ENCODE data around the gene CCNO.

Gene CCNO, protein sequence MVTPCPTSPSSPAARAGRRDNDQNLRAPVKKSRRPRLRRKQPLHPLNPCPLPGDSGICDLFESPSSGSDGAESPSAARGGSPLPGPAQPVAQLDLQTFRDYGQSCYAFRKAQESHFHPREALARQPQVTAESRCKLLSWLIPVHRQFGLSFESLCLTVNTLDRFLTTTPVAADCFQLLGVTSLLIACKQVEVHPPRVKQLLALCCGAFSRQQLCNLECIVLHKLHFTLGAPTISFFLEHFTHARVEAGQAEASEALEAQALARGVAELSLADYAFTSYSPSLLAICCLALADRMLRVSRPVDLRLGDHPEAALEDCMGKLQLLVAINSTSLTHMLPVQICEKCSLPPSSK

DNA sequence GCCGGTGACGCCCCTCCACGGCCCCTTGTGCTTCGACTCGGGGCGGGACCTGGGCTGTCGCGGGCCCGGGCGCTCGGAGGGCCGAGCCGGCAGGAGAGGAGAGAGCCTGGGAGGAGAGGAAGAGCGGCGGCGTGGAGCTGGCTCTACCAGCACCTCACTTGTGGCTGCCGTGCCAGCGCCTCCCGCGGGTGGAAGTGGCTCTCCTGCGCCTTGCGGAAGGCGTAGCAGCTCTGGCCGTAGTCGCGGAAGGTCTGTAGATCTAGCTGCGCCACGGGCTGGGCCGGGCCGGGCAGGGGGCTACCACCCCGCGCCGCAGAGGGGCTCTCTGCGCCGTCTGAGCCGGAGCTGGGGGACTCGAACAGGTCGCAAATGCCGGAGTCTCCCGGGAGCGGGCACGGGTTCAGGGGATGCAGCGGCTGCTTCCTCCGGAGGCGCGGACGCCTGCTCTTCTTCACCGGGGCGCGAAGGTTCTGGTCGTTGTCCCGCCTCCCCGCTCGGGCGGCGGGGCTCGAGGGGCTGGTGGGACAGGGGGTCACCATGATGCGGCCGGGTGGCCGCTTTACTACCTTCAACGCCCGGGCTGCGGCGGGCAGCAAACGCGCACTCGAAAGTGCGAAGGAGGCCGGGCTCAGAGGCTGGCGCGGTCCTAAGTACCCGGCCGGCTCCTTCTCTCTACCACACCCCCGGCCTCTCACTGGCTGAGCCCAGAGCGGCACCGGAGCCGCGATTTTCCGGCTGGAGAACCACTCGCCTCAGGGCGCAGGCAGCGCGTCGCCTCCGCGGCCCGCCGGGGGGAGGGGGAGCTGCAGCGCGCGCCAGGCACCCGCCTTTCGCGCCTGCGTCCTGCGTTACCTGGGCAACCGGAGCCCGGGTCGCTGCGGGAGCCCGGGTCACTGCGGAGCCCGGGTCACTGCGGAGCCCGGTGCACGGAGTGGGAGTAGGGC is at the start of gene CCNO:
CCNO (minus strand) TSS at position 624 of the 944 bp plus-strand sequence; CDS start at position 539, 85 bp downstream.
- in situ Hi-C loops (cut with HindIII; ENCODE audit: low sequenced_read_pairs), result loop anchor here (5.0 kb wide), 1 partner anchor 56 kb away; no protein-coding TSS in a partner anchor
- H3K4me3 ChIP-seq (ENCODE audit: low read depth, low read length), result peak within 1 kb of the TSS; percentile 47
- peak; percentile 34 for DNase-seq (ENCODE audit: low read depth)
- TF ChIP-seq, protein P1, sequence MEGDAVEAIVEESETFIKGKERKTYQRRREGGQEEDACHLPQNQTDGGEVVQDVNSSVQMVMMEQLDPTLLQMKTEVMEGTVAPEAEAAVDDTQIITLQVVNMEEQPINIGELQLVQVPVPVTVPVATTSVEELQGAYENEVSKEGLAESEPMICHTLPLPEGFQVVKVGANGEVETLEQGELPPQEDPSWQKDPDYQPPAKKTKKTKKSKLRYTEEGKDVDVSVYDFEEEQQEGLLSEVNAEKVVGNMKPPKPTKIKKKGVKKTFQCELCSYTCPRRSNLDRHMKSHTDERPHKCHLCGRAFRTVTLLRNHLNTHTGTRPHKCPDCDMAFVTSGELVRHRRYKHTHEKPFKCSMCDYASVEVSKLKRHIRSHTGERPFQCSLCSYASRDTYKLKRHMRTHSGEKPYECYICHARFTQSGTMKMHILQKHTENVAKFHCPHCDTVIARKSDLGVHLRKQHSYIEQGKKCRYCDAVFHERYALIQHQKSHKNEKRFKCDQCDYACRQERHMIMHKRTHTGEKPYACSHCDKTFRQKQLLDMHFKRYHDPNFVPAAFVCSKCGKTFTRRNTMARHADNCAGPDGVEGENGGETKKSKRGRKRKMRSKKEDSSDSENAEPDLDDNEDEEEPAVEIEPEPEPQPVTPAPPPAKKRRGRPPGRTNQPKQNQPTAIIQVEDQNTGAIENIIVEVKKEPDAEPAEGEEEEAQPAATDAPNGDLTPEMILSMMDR (IDR thresholded peaks at IDR 0.05; ENCODE audit: low read depth, low read length, missing control alignments), result peak; percentile 4

DNA sequence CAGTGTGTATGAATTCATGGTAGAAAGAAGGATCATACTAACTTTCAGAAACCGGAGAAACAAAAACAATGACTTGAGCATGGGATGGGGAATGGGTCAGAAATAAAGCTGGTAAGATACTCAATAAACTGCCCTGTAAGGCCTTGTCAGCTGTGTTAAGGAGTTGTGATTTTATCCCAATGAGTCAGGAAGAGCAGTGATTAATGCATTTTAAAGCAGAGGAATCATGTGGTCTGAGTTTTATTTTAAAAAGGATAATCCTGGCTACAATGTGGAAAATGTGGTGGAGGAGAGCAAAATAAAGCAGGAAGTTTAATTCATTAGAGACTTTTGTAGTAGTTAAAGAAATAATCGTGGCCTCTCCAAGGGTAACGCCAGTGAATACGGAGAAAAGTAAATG is 45.4 kb upstream of the CCNO start:
- TF ChIP-seq, protein P1 (IDR thresholded peaks at IDR 0.05; ENCODE audit: low read depth, low read length, missing control alignments), result no peak
- in situ Hi-C loops (cut with HindIII; ENCODE audit: low sequenced_read_pairs), result no loop called here
- DNase-seq (ENCODE audit: low read depth), result no peak
- no peak overlapping the region for H3K4me3 ChIP-seq (ENCODE audit: low read depth, low read length)

DNA sequence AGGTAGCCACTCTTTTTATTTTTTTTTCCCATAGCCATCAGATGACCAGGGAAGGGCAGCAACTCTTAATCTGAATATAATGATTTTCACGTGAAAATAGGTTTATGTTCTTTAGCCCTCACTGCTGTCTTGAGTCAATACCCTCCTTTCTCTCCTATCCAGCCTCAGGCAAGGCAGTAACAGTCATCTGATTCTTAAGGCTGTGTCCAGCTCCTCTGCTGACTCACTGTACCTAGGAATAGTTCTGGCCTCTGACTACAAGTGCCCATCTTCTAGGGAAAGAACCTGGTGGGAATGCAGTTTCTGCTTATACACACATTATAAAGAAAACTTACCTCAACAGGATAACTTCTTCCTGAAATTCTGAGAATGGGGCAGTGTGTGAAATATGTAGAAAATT is 43.4 kb upstream of the CCNO start:
- TF ChIP-seq, protein P1 (IDR thresholded peaks at IDR 0.05; ENCODE audit: low read depth, low read length, missing control alignments), result no peak
- in situ Hi-C loops (cut with HindIII; ENCODE audit: low sequenced_read_pairs), result no loop called here
- no peak overlapping the region for H3K4me3 ChIP-seq (ENCODE audit: low read depth, low read length)
- DNase-seq (ENCODE audit: low read depth), result no peak

DNA sequence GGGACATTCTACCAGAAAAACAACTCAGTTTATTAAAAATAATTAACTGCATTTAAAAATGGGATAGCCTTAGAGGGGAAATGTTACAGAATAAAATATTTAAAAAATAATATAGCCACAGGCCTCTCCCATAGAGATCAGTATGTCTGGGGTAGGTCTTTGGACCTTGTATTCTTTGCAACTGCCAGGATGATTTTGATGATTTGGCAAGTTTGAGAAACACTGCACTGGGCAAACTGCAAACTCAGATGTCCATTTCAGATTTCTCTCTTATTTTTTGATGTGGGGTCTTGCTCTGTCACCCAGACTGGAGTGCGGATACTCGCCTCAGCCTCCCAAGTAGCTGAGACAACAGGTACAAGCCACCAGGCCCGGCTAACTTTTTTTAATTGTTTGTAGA is 24.9 kb upstream of the CCNO start:
- DNase-seq (ENCODE audit: low read depth), result no peak
- H3K4me3 ChIP-seq (ENCODE audit: low read depth, low read length), result no peak overlapping the region
- TF ChIP-seq, protein P1 (IDR thresholded peaks at IDR 0.05; ENCODE audit: low read depth, low read length, missing control alignments), result no peak
- in situ Hi-C loops (cut with HindIII; ENCODE audit: low sequenced_read_pairs), result no loop called here

DNA sequence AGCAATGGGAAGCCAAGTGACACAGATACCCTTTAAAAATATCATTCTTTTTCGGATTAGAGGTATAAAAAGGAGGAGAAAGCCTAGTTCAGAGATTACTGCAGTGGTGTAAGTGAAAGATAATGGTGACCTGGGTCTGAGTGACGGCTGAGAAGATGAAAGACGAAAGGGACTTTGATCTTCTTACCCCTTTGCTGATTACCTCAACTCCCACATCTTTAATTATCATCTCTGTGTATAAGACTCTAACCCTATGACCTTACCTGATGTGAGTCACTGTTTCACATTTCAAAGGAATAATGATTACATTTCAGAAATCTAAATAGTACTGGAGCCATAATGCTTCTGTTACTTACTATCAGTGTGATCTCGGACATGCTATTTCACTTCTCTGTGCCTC is 21.4 kb upstream of the CCNO start:
- TF ChIP-seq, protein P1 (IDR thresholded peaks at IDR 0.05; ENCODE audit: low read depth, low read length, missing control alignments), result no peak
- DNase-seq (ENCODE audit: low read depth), result no peak
- no peak overlapping the region for H3K4me3 ChIP-seq (ENCODE audit: low read depth, low read length)
- in situ Hi-C loops (cut with HindIII; ENCODE audit: low sequenced_read_pairs), result no loop called here

DNA sequence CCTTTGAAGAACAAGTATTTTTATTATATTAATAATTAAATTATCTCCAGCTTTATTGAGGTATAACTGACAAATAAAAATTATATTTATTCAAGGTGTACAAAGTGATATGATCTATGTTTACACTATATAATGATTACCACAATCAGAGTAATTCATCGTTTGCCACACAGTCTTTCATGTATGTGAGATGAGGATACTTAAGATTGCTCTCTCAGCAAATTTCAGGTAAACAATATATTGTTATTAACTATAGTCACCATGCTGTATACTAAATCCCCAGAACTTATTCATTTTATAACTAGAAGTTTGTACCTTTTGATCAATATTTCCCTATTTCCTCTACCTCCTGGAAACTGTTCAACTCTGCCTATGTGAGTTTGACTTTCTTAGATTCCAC is 16.7 kb upstream of the CCNO start:
- TF ChIP-seq, protein P1 (IDR thresholded peaks at IDR 0.05; ENCODE audit: low read depth, low read length, missing control alignments), result no peak
- in situ Hi-C loops (cut with HindIII; ENCODE audit: low sequenced_read_pairs), result no loop called here
- no peak for DNase-seq (ENCODE audit: low read depth)
- no peak overlapping the region for H3K4me3 ChIP-seq (ENCODE audit: low read depth, low read length)
